ENCODE measurements around the gene RTBDN. TPM values are rescaled to one million over a fixed set of nuclear protein-coding genes. Genes with fewer than 3 reads are reported as not detected.
A peak's percentile ranks its signal among the peaks of the same experiment; 100 is the strongest.
"Not testable (repeated sequence)": the region's sequence is repeated elsewhere in the genome, so short reads cannot be mapped to it uniquely, and the experiment has no call there.

The RTBDN gene
- polyA plus RNA-seq, 12 donors = 0.16 TPM; not detected in 11

- DNase-seq = no peak
These were observed 8.9 kb downstream of the RTBDN start for GRCh38 chr19:12825254-12826131.

DNA sequence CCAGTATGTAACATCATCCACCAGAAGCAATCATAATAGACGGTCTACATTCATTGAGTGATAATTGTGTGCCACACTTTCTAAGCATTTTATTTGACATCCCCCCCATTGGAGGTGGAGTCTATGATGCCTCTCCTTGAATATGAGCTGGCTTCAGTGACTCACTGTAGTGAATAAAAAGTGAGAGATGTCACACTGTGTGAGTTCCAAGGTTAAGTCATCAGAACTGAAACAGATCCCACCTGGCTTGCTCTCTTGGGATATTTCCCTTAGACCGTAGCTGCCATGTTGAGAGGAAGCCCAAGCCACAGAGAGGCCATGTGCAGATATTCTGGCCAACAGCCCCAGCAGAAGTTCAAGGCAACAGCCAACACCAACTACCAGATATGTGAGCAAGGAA, 12.6 kb downstream of the RTBDN start:
- no peak for DNase-seq

DNA sequence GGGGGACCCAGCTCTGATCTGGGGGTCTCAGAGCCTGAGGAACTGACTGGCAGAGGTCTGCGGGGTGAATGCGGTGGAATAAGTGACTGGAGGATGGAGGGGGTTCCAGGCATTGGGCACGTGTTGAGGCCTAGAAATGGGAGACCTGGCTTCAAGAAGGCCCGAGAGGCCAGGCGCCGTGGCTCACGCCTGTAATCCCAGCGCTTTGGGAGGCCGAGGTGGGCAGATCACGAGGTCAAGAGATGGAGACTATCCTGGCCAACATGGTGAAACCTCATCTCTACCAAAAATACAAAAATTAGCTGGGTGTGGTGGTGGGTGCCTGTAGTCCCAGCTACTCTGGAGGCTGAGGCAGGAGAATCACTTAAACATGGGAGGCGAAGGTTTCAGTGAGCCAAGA, 16.6 kb downstream of the RTBDN start:
- DNase-seq = not testable (repeated sequence)

- DNase-seq = not testable (repeated sequence)
These were observed 17.2 kb downstream of the RTBDN start for GRCh38 chr19:12817188-12817587.

DNA sequence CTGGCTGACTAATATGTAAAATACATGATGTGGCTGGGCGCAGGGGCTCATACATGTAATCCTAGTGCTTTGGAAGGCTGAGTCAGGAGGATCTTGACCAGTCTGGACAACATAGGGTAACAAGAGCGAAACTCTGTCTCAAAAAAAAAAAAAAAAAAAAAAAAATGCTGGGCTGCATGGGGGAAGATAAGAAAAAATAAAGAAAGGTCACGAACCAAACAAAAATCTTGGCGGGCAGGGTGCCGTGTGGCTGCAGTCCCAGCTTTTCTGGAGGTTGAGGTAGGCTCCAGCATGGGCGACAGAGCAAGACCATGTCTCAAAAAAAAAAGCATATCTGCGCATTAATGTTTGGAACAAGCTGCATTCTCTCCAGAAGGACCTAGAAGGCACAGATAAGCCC, 19.3 kb downstream of the RTBDN start:
- DNase-seq = no peak

GRCh38 chr19:12806242-12807081, 27.9 kb downstream of the RTBDN start, which contains the start of gene RNASEH2A:
Gene RNASEH2A, plus strand, starts transcription at chr19:12806584. Its CDS starts 90 bp downstream, at chr19:12806674.
- peak; percentile 91 for DNase-seq

DNA sequence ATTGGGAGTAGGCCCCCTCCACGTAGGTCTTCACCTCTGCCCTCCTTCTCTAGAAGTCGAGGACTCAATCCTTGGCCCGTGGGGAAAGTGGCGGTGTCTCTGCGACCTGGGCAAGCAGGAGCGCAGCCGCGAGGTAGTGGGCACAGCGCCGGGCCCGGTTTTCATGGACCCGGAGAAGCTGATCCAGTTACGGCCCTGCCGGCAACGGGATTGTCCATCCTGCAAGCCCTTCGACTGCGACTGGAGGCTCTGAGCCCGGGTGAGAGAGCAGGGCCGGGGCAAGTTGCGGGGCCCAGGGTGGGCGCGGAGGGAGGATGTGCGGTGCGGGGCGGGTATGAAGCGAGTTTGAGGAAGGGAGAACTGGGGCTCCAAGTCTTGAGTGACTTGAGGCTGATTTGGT, 30.3 kb downstream of the RTBDN start:
- no peak for DNase-seq

DNA sequence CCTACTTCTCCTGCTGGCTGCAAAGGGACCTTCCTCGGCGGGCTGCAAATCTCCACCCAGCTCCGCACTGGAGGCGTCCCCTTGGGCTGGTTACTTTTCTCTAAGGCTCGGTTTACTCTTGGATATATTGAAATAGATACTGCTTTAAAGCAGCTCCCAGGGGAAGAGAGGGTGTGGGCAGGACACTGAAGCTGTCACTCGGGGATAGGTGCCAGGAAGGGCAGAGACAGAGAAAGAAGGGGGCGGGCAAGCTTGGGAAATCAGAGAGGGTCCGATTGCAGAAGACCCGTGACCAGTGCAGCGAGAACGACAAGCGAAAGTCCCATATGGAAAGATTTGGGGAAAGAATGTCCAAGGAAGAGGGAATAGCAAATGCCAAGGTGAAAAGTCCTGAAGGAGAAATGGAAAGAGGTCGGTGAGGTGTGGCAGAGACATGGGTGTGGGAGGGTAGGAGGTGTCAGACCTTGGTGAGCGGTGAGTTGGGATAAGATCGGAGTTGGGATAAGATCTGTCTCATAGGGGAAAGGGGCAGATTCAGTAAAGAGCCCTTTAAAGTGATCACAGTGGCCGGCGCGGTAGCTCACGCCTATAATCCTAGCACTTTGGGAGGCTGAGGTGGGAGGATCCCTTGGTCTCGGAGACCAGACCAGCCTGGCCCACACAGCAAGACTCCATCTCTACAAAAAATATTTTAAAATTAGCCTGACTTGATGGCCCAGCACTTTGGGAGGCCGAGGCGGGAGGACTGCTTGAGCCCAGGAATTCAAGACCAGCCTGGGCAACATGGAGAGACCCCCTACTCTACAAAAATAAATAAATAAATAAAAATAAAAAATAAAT, 31.9 kb downstream of the RTBDN start:
- DNase-seq = no peak

GRCh38 chr19:12801466-12802266, 32.7 kb downstream of the RTBDN start, which contains the start of the genes PRDX2 and THSD8:
Gene PRDX2, minus strand, starts transcription at chr19:12801800. Its CDS starts 539 bp downstream, at chr19:12801261.
Gene THSD8, plus strand, starts transcription at chr19:12802069. Its CDS starts 3 bp downstream, at chr19:12802072.
- DNase-seq = no peak

DNA sequence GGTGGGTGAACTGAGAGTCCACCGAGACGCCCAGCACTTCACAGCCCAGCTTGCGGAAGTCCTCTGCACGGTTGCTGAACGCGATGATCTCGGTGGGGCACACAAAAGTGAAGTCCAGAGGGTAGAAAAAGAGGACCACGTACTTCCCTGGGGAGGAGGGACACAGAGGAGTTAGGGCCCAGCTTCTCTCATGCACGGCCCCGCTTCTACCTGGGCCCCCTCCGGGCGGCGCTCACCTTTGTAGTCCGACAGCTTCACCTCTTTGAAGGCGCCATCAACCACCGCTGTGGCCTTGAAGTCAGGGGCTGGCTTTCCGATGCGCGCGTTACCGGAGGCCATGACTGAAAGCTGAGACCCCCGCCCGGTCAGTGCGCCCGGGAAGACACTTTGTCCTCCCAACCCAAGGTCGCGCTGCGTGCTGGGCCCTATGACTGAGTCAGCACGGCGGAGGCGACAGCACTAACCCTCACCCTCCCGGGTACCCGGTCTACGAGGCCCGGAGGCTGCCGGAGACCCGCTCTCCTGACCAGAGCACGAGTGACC, 33.4 kb downstream of the RTBDN start:
- DNase-seq = no peak

- DNase-seq = no peak
These were observed 34.0 kb downstream of the RTBDN start for GRCh38 chr19:12800466-12800770.

DNA sequence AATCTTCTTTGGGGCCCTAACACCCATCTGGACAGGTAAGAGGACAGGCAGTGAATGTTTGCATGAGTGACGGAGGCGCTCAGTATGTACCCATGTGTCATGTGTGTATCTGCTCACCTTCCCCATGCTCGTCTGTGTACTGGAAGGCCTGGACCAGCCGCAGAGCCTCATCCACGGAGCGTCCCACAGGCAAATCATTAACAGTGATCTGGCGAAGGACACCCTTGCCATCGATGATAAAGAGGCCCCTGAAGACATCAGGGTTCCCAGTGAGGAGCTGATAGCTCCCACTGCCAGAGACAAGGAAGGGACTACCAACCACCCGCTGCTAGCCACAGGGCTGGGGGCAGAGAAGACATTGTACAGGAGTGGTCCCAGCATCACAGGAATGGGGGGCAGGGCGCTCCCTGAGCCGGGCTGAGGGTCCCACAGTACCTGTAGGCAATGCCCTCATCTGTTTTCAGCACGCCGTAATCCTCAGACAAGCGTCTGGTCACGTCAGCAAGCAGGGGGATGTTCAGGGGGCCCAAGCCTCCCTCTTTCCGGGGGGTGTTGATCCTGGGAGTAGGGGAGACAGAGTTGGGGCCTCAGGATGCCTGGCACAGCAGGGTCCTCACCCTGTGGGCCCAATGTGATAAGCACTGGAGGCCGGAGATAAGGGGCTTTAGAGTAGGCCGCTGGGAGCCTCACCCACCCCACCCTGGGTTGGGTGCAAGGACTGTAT, 34.5 kb downstream of the RTBDN start:
- no peak for DNase-seq

- not testable (repeated sequence) for DNase-seq
These were observed 36.8 kb downstream of the RTBDN start for GRCh38 chr19:12797607-12798006.

GRCh38 chr19:12797141-12797587, 37.2 kb downstream of the RTBDN start:
- no peak for DNase-seq

GRCh38 chr19:12796146-12797071, 38.0 kb downstream of the RTBDN start:
- DNase-seq = peak; percentile 87

- no peak for DNase-seq
These were observed 39.4 kb downstream of the RTBDN start for GRCh38 chr19:12794971-12795381.

DNA sequence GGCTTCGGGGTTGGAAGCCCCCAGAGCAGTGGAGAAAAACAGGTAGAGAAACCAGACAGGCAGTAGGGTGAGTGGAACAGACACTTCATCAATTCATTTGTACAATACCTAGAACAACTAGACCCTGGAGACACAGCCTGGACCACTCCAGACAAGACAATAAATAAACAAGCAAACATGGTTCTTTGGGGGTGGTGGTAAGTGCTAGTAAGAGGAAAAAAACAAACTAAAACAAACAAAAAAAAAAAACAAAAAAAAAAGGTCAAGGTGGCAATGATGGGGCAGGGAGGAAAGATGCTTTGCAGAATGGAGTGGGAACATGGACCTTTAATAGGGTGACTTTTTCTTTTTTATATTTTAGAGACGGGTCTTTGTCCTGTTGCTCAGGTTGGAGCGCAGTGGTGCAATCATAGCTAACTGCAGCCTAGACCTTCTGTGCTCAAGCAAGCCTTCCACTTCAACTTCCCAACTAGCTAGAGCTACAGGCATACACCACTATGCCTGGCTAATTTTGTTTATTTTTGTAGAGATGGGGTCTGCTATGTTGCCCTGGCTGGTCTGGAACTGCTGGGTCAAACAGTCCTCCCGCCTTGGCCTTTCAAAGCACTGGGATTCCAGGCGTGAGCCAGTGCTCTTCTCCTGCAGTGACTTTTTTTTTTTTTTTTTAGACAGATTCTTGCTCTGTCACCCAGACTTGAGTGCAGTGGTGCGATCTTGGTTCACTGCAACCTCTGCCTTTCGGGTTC, 40.0 kb downstream of the RTBDN start:
- no peak for DNase-seq
